Activated CD4-positive, alpha-beta T cell treated with anti-CD3 and anti-CD28 coated beads, Interleukin-2, amount 10 ng/mL, durations not matched to agents 24 days and 14 days (primary cell): ENCODE results near the gene OXSR1. TPM values are rescaled to one million over a fixed set of nuclear protein-coding genes. Genes with fewer than 3 reads are reported as not detected.
A peak's percentile ranks its signal among the peaks of the same experiment; 100 is the strongest.

ENCODE experiments used
- DNase-seq: peaks from one replicate; pipeline ENCODE4 v3.0.0; 2022
- H3K27ac Mint-ChIP-seq: one replicate; pipeline ENCODE4 v1.8.0; 2022; ENCODE audit warnings: mild to moderate bottlenecking, mixed read lengths
- H3K27me3 Mint-ChIP-seq: one replicate; pipeline ENCODE4 v1.8.0; 2022; ENCODE audit warnings: mixed read lengths
- H3K36me3 Mint-ChIP-seq: one replicate; pipeline ENCODE4 v1.8.0; 2022; ENCODE audit warnings: low read depth, mild to moderate bottlenecking, mixed read lengths
- H3K4me1 Mint-ChIP-seq: one replicate; pipeline ENCODE4 v1.8.0; 2021; ENCODE audit warnings: mixed read lengths
- H3K4me3 Mint-ChIP-seq: one replicate; pipeline ENCODE4 v1.8.0; 2022; ENCODE audit warnings: mild to moderate bottlenecking, moderate library complexity, mixed read lengths
- H3K9me3 Mint-ChIP-seq: one replicate; pipeline ENCODE4 v1.8.0; 2021; ENCODE audit warnings: mixed read lengths
- intact Hi-C: fragments of 100-400 bp; cut with micrococcal nuclease; formaldehyde crosslinking; loops from one replicate; pipeline ENCODE4 v1.15.1; 2023
- total RNA-seq: library from RNA; stranded (reverse); gene quantifications from 2 replicates; pipeline ENCODE4 v1.2.3, GENCODE V29; 2022

OXSR1 gene
- total RNA-seq, 1 donor from 2014 or later, result 56.4 TPM

- H3K4me3 Mint-ChIP-seq, result no peak overlapping the region
- H3K36me3 Mint-ChIP-seq, result peaks cover 54% of the 10 kb centered on the region
- peaks cover 7% of the 10 kb centered on the region for H3K4me1 Mint-ChIP-seq
- H3K27ac Mint-ChIP-seq, result no peak overlapping the region
- intact Hi-C loops, result no loop called here
- H3K27me3 Mint-ChIP-seq, result no peaks in the 10 kb centered on the region
- DNase-seq, result no peak
- H3K9me3 Mint-ChIP-seq, result no peaks in the 10 kb centered on the region
These were observed 42.5 kb upstream of the OXSR1 start for GRCh38 chr3:38122712-38123290.

GRCh38 chr3:38124324-38125122, 40.8 kb upstream of the OXSR1 start:
- H3K9me3 Mint-ChIP-seq, result no peaks in the 10 kb centered on the region
- no peak overlapping the region for H3K4me3 Mint-ChIP-seq
- DNase-seq, result no peak
- H3K4me1 Mint-ChIP-seq, result peaks cover 4% of the 10 kb centered on the region
- H3K27ac Mint-ChIP-seq, result no peak overlapping the region
- no peaks in the 10 kb centered on the region for H3K27me3 Mint-ChIP-seq
- intact Hi-C loops, result no loop called here
- H3K36me3 Mint-ChIP-seq, result peaks cover 57% of the 10 kb centered on the region

GRCh38 chr3:38125305-38126120, 39.8 kb upstream of the OXSR1 start:
- intact Hi-C loops, result no loop called here
- no peak for DNase-seq
- Mint-ChIP-seq H3K27ac (peak overlapping the region; percentile 58), H3K36me3 (peaks cover 60% of the 10 kb centered on the region), H3K27me3 (no peaks in the 10 kb centered on the region), H3K4me3 (no peak overlapping the region), H3K4me1 (peaks cover 4% of the 10 kb centered on the region), H3K9me3 (no peaks in the 10 kb centered on the region)

GRCh38 chr3:38126121-38126892, 39.0 kb upstream of the OXSR1 start:
- peaks cover 6% of the 10 kb centered on the region for H3K4me1 Mint-ChIP-seq
- no peak for DNase-seq
- no peaks in the 10 kb centered on the region for H3K9me3 Mint-ChIP-seq
- H3K27me3 Mint-ChIP-seq, result no peaks in the 10 kb centered on the region
- no peak overlapping the region for H3K4me3 Mint-ChIP-seq
- peaks cover 61% of the 10 kb centered on the region for H3K36me3 Mint-ChIP-seq
- no peak overlapping the region for H3K27ac Mint-ChIP-seq
- intact Hi-C loops, result no loop called here

- Mint-ChIP-seq H3K27me3 (no peaks in the 10 kb centered on the region), H3K27ac (no peak overlapping the region), H3K4me1 (peaks cover 11% of the 10 kb centered on the region), H3K36me3 (peaks cover 66% of the 10 kb centered on the region), H3K9me3 (no peaks in the 10 kb centered on the region), H3K4me3 (no peak overlapping the region)
- DNase-seq, result no peak
- intact Hi-C loops, result no loop called here
These were observed 37.6 kb upstream of the OXSR1 start for GRCh38 chr3:38127611-38128302.

- peaks cover 64% of the 10 kb centered on the region for H3K36me3 Mint-ChIP-seq
These were observed 37.1 kb upstream of the OXSR1 start for GRCh38 chr3:38128303-38128655.

GRCh38 chr3:38129058-38129457, 36.3 kb upstream of the OXSR1 start:
- no peaks in the 10 kb centered on the region for H3K27me3 Mint-ChIP-seq
- peaks cover 16% of the 10 kb centered on the region for H3K4me1 Mint-ChIP-seq
- H3K4me3 Mint-ChIP-seq, result no peak overlapping the region
- no peak overlapping the region for H3K27ac Mint-ChIP-seq
- no peaks in the 10 kb centered on the region for H3K9me3 Mint-ChIP-seq
- DNase-seq, result no peak
- intact Hi-C loops, result no loop called here
- peaks cover 65% of the 10 kb centered on the region for H3K36me3 Mint-ChIP-seq

More at GRCh38 chr3:38128303-38128655, 37.1 kb upstream of the OXSR1 start:
- H3K4me3 Mint-ChIP-seq, result no peak overlapping the region
- peaks cover 14% of the 10 kb centered on the region for H3K4me1 Mint-ChIP-seq
- DNase-seq, result no peak
- H3K27ac Mint-ChIP-seq, result no peak overlapping the region
- intact Hi-C loops, result no loop called here
- no peaks in the 10 kb centered on the region for H3K27me3 Mint-ChIP-seq
- H3K9me3 Mint-ChIP-seq, result no peaks in the 10 kb centered on the region

GRCh38 chr3:38130631-38131065, 34.7 kb upstream of the OXSR1 start:
- no peak for DNase-seq
- H3K36me3 Mint-ChIP-seq, result peaks cover 66% of the 10 kb centered on the region
- H3K9me3 Mint-ChIP-seq, result no peaks in the 10 kb centered on the region
- no peak overlapping the region for H3K4me3 Mint-ChIP-seq
- no peak overlapping the region for H3K27ac Mint-ChIP-seq
- H3K27me3 Mint-ChIP-seq, result no peaks in the 10 kb centered on the region
- intact Hi-C loops, result no loop called here
- H3K4me1 Mint-ChIP-seq, result peaks cover 26% of the 10 kb centered on the region

- DNase-seq, result peak; percentile 71
- intact Hi-C loops, result no loop called here
- Mint-ChIP-seq H3K4me1 (peaks cover 33% of the 10 kb centered on the region), H3K4me3 (no peak overlapping the region), H3K27ac (no peak overlapping the region), H3K36me3 (peaks cover 62% of the 10 kb centered on the region), H3K9me3 (no peaks in the 10 kb centered on the region), H3K27me3 (no peaks in the 10 kb centered on the region)
These were observed 33.5 kb upstream of the OXSR1 start for GRCh38 chr3:38131621-38132369.

GRCh38 chr3:38133209-38133556, 32.2 kb upstream of the OXSR1 start:
- no peaks in the 10 kb centered on the region for H3K27me3 Mint-ChIP-seq
- H3K27ac Mint-ChIP-seq, result no peak overlapping the region
- peaks cover 41% of the 10 kb centered on the region for H3K4me1 Mint-ChIP-seq
- no peak overlapping the region for H3K4me3 Mint-ChIP-seq
- no peak for DNase-seq
- no peaks in the 10 kb centered on the region for H3K9me3 Mint-ChIP-seq
- peaks cover 53% of the 10 kb centered on the region for H3K36me3 Mint-ChIP-seq
- intact Hi-C loops, result no loop called here

GRCh38 chr3:38133557-38134405, 31.6 kb upstream of the OXSR1 start:
- H3K9me3 Mint-ChIP-seq, result no peaks in the 10 kb centered on the region

More at GRCh38 chr3:38133557-38134405, 31.6 kb upstream of the OXSR1 start:
- intact Hi-C loops, result no loop called here
- Mint-ChIP-seq H3K27ac (no peak overlapping the region), H3K4me3 (no peak overlapping the region), H3K4me1 (peaks cover 43% of the 10 kb centered on the region), H3K36me3 (peaks cover 52% of the 10 kb centered on the region), H3K27me3 (no peaks in the 10 kb centered on the region)
- no peak for DNase-seq
